Gastrocnemius medialis (tissue), 4 donors: ENCODE results near the gene RMDN3. TPM values are rescaled to one million over a fixed set of nuclear protein-coding genes. Genes with fewer than 3 reads are reported as not detected.

Experiments used
- ATAC-seq, 2 donors: fragments of 150-250 bp; one replicate each; pipeline ENCODE4 v1.9.1; 2016
- DNase-seq, 2 donors: peaks; one replicate each; pipeline ENCODE4 v3.0.0-alpha.2; 2019
- H3K27ac ChIP-seq, 4 donors: fragments of 200-600 bp; sonication (generic); 1 replicate in 1 of 4; 2 replicates in 3 of 4; pipeline ENCODE4 v1.5.1; 2016 to 2018; ENCODE audit warnings: mild to moderate bottlenecking in 2 of 4, moderate library complexity in 1 of 4
- H3K27me3 ChIP-seq, 3 donors: fragments of 200-600 bp; sonication (generic) in 2 of 3; 1 replicate in 1 of 3; 2 replicates in 2 of 3; pipeline versions ENCODE4 v1.5.1 to v1.6.0; 2016 to 2019; ENCODE audit warnings: mild to moderate bottlenecking in 1 of 3, moderate library complexity in 1 of 3
- H3K36me3 ChIP-seq, 2 donors: fragments of 200-600 bp; sonication (generic) in 1 of 2; one replicate each; pipeline ENCODE4 v1.5.1; 2017 to 2018
- H3K4me1 ChIP-seq, 2 donors: fragments of 200-600 bp; sonication (generic) in 1 of 2; one replicate each; pipeline ENCODE4 v1.5.1; 2016 to 2017; ENCODE audit warnings: mild to moderate bottlenecking in 2 of 2
- H3K4me3 ChIP-seq, 4 donors: fragments of 200-600 bp; sonication (generic) in 3 of 4; 1 replicate in 1 of 4; 2 replicates in 3 of 4; pipeline ENCODE4 v1.5.1; 2016 to 2019; ENCODE audit warnings: mild to moderate bottlenecking in 2 of 4
- H3K9me3 ChIP-seq, 3 donors: fragments of 200-600 bp; sonication (generic) in 2 of 3; 1 replicate in 1 of 3; 2 replicates in 2 of 3; pipeline ENCODE4 v1.5.1; 2016 to 2019
- CTCF ChIP-seq, 5 experiments: fragments of 450-650 bp in 3 of 5; fragments of 200-600 bp in 2 of 5; sonication (generic) in 2 of 5; IDR thresholded peaks in 4 of 5; conservative IDR thresholded peaks in 1 of 5; 1 replicate in 4 of 5; 2 replicates in 1 of 5; pipeline ENCODE4 v1.5.1; 2016 to 2019; ENCODE audit warnings: antibody characterized with exemption in 5 of 5, mild to moderate bottlenecking in 3 of 5, moderate library complexity in 3 of 5
- POLR2A ChIP-seq, 2 donors: fragments of 450-650 bp; IDR thresholded peaks; one replicate each; pipeline ENCODE4 v1.6.1; 2017; ENCODE audit warnings: antibody characterized with exemption in 2 of 2, mild to moderate bottlenecking in 2 of 2, moderate library complexity in 2 of 2
- in situ Hi-C, 4 donors: fragments of 200-750 bp; cut with MboI; loops; one replicate each; pipeline versions ENCODE4 v1.15.0 to v1.8.0; 2017; ENCODE audit warnings: low sequenced_read_pairs in 4 of 4
- intact Hi-C: fragments of 100-400 bp; cut with DNase I; formaldehyde crosslinking; loops from one replicate; pipeline ENCODE4 v1.15.1; 2023; ENCODE audit warnings: low total_unique reads
- total RNA-seq, 4 donors: library from RNA; depleted of rRNA; stranded (reverse); fragments of >200 nt; gene quantifications; one replicate each; pipeline versions ENCODE4 v1.1.0 to v1.2.3, GENCODE V29; 2016

RMDN3 gene
- total RNA-seq, 4 donors from 2014 or later, result 12.7 to 55.3 (median 19.6) TPM

DNA sequence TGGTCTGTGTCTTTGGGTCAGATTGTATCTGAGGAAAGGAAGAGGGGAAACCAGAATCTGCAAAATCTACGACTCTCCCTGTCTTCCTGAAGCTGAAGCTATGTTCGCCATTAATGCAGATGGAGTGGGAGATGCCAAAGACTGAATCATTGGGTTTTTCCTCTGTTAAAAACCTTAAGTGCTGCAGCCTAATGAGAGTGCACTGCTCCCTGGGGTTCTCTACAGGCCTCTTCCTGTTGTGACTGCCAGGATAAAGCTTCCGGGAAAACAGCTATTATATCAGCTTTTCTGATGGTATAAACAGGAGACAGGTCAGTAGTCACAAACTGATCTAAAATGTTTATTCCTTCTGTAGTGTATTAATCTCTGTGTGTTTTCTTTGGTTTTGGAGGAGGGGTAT, 24.0 kb downstream of the RMDN3 start:
- TF ChIP-seq CTCF (IDR thresholded peaks at IDR 0.05 in 4 of 5, conservative IDR thresholded peaks at IDR 0.05 in 1 of 5) (no peak), POLR2A (IDR thresholded peaks at IDR 0.05) (no peak)
- peak overlapping the region in 2 of 4 donors; percentile 39 to 41 for H3K27ac ChIP-seq
- no peaks in the 10 kb centered on the region for H3K9me3 ChIP-seq
- in situ Hi-C loops (no loop called here), intact Hi-C loops (no loop called here)
- DNase-seq (no peak), ATAC-seq (no peak)
- no peak overlapping the region for H3K4me3 ChIP-seq
- H3K36me3 ChIP-seq, result peaks cover 0 to 25% of the 10 kb centered on the region in 2 donors
- H3K27me3 ChIP-seq, result no peaks in the 10 kb centered on the region
- H3K4me1 ChIP-seq, result no peaks in the 10 kb centered on the region

GRCh38 chr15:40723919-40724318, 31.1 kb downstream of the RMDN3 start:
- no peak for DNase-seq
- H3K36me3 ChIP-seq, result no peaks in the 10 kb centered on the region
- H3K27me3 ChIP-seq, result no peaks in the 10 kb centered on the region
- H3K27ac ChIP-seq, result no peak overlapping the region
- no peaks in the 10 kb centered on the region for H3K9me3 ChIP-seq
- no peak for ATAC-seq
- no peak overlapping the region for H3K4me3 ChIP-seq
- intact Hi-C loops, result no loop called here
- TF ChIP-seq POLR2A (IDR thresholded peaks at IDR 0.05) (no peak), CTCF (IDR thresholded peaks at IDR 0.05 in 4 of 5, conservative IDR thresholded peaks at IDR 0.05 in 1 of 5) (no peak)
- H3K4me1 ChIP-seq, result no peaks in the 10 kb centered on the region
- in situ Hi-C loops, result no loop called here

GRCh38 chr15:40722934-40723333, 32.1 kb downstream of the RMDN3 start:
- Histone ChIP-seq H3K9me3 (no peaks in the 10 kb centered on the region), H3K4me1 (no peaks in the 10 kb centered on the region), H3K27ac (no peak overlapping the region), H3K36me3 (no peaks in the 10 kb centered on the region), H3K27me3 (no peaks in the 10 kb centered on the region), H3K4me3 (no peak overlapping the region)
- in situ Hi-C loops, result no loop called here
- DNase-seq (no peak), ATAC-seq (no peak)
- TF ChIP-seq POLR2A (IDR thresholded peaks at IDR 0.05) (no peak), CTCF (IDR thresholded peaks at IDR 0.05 in 4 of 5, conservative IDR thresholded peaks at IDR 0.05 in 1 of 5) (no peak)
- intact Hi-C loops, result no loop called here

- Histone ChIP-seq H3K9me3 (no peaks in the 10 kb centered on the region), H3K4me1 (no peaks in the 10 kb centered on the region), H3K4me3 (no peak overlapping the region), H3K27ac (no peak overlapping the region), H3K36me3 (no peaks in the 10 kb centered on the region), H3K27me3 (no peaks in the 10 kb centered on the region)
- intact Hi-C loops, result no loop called here
- TF ChIP-seq POLR2A (IDR thresholded peaks at IDR 0.05) (no peak), CTCF (IDR thresholded peaks at IDR 0.05 in 4 of 5, conservative IDR thresholded peaks at IDR 0.05 in 1 of 5) (no peak)
- ATAC-seq, result no peak
- DNase-seq, result no peak
- in situ Hi-C loops, result no loop called here
Observed at GRCh38 chr15:40722354-40722753, 32.7 kb downstream of the RMDN3 start.

DNA sequence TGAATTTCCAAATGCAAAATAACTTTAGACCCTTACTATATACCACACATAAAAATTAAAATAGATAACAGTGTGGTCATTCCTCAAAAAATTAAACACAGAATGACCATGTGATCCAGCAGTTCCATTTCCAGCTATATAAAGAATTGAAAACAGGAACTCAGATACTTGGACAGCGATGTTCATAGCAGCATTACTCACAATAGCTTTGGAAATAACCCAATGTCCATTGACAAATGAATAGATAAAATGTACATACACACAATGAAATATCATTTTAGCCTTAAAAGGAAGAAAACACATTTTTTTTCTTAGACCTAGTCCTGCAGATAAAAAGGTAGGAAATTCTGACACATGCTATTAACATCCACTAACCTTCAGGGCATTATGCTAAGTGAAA, 33.4 kb downstream of the RMDN3 start:
- TF ChIP-seq CTCF (IDR thresholded peaks at IDR 0.05 in 4 of 5, conservative IDR thresholded peaks at IDR 0.05 in 1 of 5) (no peak), POLR2A (IDR thresholded peaks at IDR 0.05) (no peak)
- intact Hi-C loops (no loop called here), in situ Hi-C loops (no loop called here)
- Histone ChIP-seq H3K27me3 (no peaks in the 10 kb centered on the region), H3K4me3 (no peak overlapping the region), H3K4me1 (no peaks in the 10 kb centered on the region), H3K9me3 (no peaks in the 10 kb centered on the region), H3K27ac (no peak overlapping the region), H3K36me3 (no peaks in the 10 kb centered on the region)
- ATAC-seq, result no peak
- no peak for DNase-seq
